C4-2B (cell line): ENCODE data around the gene ARHGAP1.

ENCODE experiments used
- CTCF ChIP-seq: fragments of 450-650 bp; conservative IDR thresholded peaks from 2 replicates; pipeline ENCODE4 v1.5.1; 2017; ENCODE audit warnings: mild to moderate bottlenecking
- ZFX ChIP-seq: fragments of 450-650 bp; IDR thresholded peaks from 2 replicates; pipeline ENCODE4 v1.6.1; 2017

GRCh38 chr11:46745995-46746394 is 45.6 kb upstream of the ARHGAP1 start:
- TF ChIP-seq CTCF: no peak
- no peak for TF ChIP-seq ZFX
